ENCODE results near the gene SLC43A1.
"Not testable (repeated sequence)": the region's sequence is repeated elsewhere in the genome, so short reads cannot be mapped to it uniquely, and the experiment has no call there.

SLC43A1 gene

DNA sequence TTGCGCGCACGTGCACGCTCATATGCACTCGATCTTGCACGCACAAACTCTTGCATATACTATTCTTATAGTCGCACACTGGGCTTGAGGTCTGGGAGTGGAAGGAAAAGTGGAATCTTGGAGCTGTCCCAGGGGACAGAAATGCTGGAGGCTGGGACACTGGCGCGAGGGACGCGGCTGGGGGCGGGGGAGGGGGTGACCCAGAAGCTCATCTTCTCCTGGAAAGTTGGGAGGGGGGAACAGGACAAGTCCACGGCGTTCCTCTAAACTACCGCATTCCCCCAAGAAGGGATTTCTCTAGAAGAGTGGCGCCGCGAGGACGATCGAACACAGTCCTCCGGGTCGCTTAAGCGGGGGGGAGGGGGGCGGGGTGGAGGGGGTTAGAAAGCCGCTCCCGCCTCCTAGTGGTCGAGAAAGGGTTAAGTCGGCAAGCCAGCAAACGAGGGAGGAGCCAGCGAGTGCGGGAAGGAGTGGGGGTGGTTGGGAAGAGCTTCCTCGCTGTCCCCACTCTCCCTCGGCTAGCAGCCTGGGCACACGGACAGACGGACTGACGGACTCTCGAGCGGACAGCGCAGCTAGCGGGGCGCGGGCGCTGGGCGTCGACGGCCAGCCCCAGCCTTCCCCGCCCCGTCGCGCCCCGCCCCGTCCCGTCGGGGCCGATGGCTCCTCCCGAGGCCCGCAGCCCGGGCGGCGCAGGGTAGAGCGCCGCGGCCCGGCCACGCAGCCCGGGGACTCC lies 55.3 kb downstream of the SLC43A1 start, which contains the start of gene RTN4RL2:
RTN4RL2 (plus strand) TSS at position 507 of the 736 bp plus-strand sequence. CDS start 338 bp downstream, outside the sequence.
- peak; percentile 59 for DNase-seq

DNA sequence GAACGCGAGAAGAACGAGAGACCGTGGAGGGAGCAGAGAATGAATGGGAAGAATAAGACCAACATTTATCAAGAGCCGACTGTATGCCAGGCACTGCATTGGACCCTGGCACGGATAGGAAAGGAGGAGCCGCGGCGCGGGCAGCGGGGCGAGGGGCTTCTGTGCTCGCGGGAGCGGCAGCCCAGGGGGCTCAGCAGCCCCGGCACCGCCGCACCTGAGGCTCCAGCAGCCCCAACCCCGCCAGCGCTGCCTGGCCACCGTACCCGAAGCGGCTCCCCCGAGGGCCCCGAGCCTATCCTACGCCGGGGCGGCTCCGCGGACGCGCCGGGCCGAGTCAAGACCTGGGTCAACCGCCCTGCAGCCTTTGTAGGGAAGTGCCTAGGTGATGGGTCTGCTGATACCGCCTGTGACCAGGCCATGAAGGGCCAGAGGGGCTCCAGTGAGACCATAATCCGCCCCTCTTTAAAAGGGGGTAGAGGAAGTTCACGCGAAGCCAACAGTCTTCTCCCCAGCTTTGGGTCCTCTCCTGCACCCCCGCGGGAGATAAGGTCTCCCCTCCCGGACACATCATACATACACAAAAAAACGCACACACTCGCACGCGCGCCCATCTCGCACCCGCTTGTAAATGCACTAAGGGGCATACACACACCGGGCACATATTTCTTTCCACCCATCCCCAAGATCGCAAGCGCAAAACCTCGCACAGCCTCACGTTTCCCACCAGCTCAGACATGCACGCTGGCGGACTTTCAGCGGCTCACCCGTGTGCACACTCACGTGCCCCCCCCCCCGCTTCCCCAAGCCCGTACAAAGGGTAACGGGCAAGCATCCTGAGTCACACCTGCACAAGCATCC lies 56.1 kb downstream of the SLC43A1 start:
- no peak for DNase-seq

DNA sequence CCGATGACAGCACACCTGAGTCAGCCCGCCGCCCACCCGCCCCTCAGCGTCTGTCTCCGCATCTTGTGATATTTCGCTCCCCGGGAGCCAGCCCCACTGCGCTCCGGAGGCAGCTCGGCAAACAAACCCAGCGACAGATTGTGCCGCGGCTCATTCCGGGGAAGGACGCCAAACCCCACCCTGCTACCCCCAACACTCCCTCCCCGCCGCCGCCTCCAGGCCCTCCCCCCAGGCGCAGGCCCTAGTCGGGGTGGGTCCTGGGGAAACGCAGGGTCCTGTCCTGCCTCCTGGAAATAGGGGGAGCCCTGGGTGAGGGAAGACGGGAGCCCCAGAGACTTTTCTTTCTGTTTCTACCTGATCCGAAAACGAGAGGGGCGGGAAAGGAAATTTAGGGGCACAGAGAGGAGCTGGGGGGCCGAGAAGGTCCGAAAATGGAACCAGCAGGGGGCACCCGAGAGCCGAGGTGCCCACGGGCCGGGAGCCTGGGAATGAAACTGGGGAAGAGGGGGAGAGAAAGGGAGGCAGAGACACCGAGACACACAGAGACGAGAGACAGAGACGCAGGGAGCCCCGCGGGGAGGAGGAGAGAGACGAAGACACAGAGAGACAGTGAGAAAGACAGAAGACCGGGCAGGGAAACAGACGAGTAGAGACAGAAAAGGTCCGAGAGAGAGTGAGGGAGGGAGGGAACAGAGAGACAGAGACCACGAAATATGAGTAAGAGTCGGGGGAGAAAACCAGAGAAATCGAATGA lies 56.9 kb downstream of the SLC43A1 start:
- peak; percentile 34 for DNase-seq

DNA sequence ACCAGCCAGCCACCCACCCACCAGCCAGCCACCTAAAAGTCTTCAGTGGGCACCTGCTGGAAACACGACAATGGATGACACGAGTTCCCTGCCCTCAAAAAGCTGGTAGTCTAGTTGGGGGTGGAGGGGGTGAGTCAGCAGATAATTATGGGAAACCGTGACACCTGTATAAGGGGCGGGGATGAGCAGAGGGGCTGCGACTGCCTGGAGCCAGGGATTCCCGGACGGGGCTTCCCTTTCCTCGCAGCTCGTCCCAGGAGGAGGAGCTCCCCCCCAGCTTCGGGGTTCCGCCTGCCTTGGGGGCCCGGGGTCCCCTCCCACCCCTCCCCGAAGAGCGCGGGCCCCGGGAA lies 57.5 kb downstream of the SLC43A1 start:
- no peak for DNase-seq

DNA sequence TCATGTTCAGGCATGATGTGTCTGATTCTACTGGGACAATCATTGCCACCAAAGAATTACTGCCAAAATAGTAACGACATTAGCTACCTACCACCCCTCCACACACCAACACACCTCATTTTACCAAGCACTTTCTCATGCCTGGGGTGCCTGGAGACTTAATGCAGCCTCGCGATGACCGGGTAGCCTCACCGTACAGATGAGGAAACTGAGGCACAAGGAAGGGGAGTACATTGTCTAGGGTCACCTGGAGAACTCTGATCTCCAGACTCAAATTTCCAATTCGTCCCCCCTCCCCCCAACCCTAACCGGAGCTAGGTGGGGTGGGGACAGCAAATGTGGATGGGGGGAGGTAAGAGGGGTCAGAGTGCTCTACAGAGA lies 57.9 kb downstream of the SLC43A1 start:
- no peak for DNase-seq

DNA sequence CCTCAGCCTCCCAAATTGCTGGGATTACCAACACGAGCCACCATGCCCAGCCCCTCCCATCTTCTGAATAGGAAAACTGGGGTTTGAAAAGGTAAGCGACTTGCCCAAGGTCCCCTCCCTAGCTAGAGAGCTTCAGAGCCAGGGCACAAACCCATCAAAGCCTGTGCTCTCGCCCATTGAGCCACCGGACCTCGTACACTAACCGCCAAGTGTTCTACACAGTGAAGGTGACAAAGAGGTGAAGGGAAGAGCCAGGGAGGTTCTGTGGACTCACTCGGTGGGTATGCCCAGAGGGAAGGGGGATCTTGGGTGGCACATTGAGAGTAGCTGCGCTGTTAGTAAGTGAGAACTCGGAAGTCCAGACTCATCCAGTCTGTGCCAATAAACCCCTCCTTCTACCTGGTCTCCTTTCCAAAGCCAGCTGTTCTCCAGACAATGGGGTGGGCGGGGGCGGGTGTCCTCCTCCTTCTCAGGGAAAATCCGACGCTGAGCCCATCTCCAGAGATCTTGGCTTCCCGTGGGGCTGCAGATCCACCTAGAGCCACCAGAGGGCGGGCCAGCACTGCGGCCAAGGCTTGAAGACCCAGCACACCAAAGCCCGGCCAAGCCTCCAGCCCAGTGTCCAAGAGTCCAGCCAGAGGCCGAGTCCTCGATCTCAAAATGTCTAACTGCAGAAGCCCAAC lies 58.4 kb downstream of the SLC43A1 start:
- peak; percentile 76 for DNase-seq

DNA sequence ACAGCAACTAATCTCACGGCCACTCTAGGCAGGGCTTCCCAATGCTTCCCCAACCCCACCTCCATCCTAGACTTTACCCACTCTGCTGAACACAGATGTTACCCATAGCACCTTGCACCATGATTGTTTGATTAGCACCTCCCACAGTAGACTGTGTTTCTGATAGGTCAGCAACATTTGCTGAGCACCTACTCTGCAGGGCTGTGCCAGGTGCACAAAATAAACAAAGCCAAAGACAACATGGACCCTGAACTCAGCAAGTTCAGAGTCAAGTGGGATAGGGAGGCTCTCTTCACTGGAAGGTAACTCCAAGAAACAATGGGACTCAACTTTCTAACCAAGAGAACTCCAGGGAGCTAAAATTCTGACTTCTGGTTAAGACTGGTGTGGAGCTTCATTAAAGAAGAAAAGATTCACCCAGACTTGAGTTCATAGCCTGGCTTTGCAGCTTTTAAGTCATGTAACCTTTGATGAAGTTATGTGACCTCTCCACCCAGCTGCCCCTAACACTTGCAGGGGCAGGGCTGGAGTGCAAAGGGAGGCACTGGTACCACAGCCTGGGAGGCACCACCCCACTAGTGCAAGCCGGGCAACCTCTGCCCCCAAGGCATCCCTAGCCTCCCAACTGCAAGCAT lies 61.8 kb downstream of the SLC43A1 start:
- DNase-seq = no peak

DNA sequence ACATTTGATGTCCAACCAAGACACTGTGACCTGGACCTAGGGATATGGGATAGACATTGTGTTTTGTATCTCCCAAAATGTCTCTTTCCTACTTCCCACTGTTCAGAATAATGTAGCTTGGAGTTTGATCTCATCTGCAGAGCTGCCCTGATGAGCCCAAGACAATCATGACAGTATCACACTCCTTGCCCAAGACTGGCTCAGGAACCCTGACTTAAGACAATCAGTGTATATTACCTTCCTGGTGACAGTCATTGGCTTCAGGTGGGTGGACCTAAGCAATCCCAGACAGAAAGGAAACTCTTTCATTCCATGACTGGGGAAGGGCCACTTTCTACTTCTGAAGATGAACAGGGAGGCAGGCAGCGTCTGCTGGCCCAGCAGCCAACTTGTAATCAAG lies 69.4 kb downstream of the SLC43A1 start:
- no peak for DNase-seq

DNA sequence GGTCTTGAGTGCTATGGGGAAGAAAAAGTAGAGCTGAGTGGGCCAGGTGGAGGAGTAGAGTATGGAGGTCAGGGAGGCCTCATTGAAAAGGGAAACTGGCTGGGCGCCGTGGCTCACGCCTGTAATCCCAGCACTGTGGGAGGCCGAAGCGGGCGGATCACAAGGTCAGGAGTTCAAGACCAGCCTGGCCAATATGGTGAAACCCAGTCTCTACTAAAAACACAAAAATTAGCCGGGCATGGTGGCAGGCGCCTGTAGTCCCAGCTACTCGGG lies 70.4 kb downstream of the SLC43A1 start:
- DNase-seq = not testable (repeated sequence)

DNA sequence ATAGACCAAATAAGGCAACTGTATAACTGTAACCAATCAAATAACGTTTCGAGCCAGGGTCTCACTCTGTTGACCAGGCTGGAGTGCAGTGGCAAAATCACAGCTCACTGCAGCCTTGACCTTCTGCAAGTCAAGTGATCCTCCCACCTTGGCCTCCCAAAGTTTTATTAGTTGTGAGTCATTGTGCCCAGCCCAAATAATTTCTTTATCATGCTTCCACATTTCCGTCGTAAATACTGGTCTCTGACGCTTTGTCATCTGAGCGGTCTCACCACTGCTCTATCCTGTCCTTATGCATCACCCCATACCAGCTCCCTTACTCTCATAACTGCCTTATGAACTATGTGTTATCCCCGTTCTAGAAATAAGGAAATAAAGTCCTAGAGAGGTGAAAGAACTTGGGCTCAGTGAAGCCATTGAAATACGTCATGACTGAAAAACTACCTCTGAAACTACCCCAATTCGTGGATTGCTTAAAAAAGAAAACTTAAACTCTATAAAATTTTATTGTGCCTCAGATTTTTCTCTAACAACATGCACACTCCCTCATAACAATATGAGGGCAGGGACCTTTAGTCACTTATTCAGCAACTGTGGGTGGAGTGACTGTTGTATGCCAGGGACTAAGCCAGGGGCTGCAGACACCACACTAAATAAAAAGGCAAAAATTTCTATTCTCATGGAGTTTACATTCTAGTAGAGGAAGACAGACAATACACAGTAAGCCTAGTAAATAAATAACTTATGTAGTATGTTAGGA lies 71.0 kb downstream of the SLC43A1 start:
- no peak for DNase-seq

DNA sequence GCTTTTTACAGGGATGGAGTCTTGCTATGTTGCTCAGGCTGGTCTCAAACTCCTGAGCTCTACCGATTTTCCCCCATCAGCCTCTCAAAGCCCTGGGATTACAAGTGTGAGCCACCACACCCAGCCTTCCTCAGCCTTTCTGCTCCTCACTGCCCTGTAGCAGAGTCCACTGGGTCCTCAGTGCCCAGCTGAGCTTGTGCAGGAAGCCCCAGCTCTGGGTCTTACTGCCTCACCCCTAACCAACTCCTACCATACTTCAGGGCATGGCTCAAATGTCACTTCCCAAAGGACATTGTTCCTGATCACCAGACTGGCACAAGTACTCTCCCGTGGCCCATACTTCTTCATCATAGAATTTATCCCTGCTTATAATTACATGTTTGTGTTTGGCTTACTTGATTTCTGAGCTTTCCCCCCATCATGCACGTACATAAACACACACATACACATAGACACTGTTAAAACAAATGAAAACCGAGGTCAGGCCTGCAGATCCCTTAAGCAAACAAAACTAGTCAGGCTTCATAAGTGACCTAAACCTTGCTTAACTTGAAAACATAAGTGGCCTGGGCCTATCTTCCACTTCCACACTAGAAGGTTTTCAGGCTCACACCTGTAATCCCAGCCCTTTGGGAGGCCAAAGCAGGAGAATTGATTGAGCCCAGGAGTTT lies 74.6 kb downstream of the SLC43A1 start:
- DNase-seq = no peak

DNA sequence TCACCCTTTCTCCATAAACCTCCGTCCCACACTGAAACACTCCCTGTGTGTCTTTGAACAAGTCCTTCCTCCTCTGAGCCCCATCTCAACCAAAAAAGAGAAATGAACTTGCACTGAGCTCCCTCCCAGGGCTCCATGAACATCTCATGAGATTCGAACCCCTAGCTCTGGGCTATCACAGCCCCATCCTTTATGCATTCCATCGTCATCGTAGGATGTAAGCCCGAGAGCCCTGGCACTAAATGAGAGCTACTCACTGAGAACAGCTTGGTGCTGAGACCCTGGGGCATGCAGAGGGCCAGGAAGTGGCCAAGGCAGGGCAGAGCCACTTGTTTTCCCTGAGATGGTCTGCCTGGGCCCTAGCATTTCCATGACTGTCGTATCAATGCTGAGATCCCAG lies 75.7 kb downstream of the SLC43A1 start:
- DNase-seq = no peak

DNA sequence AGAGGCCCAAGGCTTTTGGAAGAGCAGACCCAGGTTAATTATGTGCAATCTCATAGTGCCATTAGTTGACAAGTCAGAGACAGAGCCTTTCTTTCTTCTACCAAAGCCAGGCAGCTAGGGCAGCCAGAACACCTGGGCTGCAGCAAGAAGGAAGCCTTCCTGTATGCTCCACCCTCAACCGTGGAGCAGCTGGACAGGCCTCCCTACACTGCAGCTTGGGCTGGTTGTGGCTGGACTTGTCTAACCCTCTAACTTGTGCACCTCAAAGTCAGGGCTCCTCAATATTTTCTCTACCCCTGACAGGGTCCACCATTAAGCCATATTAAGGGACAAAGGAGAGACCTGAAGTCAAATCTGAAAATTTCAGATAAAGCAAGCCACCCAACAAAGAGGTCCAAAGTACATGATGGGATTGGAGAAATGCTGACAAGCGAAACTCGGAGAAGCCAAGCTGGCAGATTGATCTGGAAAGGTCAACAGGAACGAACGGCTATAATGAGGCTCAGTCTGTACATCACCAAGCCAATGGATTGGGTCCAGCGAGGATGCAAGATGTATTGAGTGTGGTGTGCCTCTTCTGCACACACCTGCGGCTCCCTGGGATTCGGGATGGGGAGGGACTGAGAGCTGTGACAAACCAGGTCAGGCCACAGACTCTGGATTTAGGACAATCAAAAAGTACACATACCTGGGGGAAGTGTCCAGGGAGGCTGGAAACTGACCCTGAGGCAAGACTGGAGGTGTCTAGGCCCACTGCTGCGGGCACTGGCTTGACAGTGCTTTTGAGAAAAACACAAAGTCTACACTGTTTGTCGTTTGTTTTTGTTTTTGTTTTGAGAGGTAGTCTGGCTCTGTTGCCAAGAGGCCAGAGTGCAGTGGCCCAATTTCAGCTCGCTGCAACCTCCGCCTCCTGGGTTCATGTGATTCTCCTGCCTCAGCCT lies 76.9 kb downstream of the SLC43A1 start:
- DNase-seq = no peak

DNA sequence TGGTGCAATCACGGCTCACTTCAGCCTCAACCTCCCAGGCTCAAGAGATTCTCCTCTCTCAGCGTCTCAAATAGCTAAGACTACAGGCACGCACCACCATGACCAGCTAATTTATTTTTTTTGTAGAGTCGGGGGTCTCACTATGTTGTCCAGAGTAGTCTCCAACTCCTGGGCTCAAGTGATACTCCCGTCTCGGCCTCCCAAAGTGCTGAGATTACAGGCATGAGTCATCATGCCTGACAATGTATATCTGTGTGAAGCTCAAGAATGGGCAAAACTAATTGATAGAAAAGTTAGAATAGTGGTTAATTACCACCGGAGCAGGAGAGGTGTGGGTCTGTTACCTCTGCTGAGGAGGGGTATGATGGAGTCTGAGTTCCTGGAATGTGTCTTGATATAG lies 79.5 kb downstream of the SLC43A1 start:
- DNase-seq = no peak

DNA sequence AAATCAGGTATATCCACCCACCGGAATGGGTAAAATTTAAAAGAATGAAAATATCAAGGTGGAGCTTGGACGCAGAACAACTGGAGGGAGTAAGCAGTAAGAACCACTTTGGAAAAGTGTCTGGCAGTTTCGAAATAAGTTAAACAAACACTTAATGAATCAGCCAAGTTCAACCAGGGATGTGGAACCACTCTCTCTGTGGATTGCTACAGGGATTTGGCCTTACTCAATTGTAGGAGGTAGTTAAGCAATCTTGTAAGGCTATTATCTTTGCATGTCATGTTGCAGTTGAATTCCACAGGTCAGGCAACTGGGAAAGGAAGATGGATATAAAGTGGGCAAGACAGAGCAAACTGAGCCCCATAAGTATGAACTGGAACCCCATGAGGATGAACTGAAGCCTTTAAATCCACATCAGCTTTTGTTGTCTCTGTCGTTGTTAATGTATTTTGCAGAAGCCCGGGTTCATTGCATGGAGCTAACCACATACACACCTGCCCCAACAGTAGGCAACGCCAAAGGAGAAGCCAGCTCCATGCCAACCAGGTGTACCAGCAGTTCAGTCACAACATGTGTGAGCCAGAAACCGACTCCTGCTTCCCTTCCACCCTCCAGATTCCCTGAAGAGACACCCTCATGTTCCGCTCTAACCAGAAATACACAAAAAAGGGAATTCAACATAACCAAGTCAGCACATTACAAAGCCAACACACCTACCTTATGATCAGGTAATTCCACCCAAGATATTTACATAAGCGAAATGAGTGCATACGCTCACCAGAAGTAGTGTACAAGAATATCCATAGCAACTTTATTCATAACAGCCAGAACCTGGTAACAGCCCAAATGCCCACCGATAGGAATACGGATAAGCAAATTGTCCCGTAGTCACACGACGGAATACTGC lies 80.6 kb downstream of the SLC43A1 start:
- DNase-seq = no peak

All from activated CD4-positive, alpha-beta T cell treated with anti-CD3 and anti-CD28 coated beads, Interleukin-2, amount 50 U/mL, for 16 hours (primary cell).